Mucosa of gallbladder (tissue), 1 donor: Measurements from ENCODE around the gene EXOC4. TPM values are rescaled to one million over a fixed set of nuclear protein-coding genes. Genes with fewer than 3 reads are reported as not detected.
"Not testable (repeated sequence)": the region's sequence is repeated elsewhere in the genome, so short reads cannot be mapped to it uniquely, and the experiment has no call there.

Experiments used
- DNase-seq: peaks from one replicate; pipeline ENCODE4 v3.0.0-alpha.2; 2020; ENCODE audit warnings: low spot score
- total RNA-seq: library from RNA; stranded (reverse); gene quantifications from one replicate; pipeline ENCODE4 v1.2.1, GENCODE V29; 2021
- donor health status: DM: no; HTN: no; CAD: no.

Gene EXOC4
- total RNA-seq, 1 donor from 2014 or later = 71.3 TPM

- DNase-seq = no peak
These were observed 495.8 kb downstream of the EXOC4 start for GRCh38 chr7:133748443-133749407.

- DNase-seq = no peak
These were observed 497.4 kb downstream of the EXOC4 start for GRCh38 chr7:133750287-133750686.

- DNase-seq = no peak
These were observed 498.2 kb downstream of the EXOC4 start for GRCh38 chr7:133751079-133751478.

- DNase-seq = no peak
These were observed 500.6 kb downstream of the EXOC4 start for GRCh38 chr7:133753513-133753912.

- no peak for DNase-seq
These were observed 501.8 kb downstream of the EXOC4 start for GRCh38 chr7:133754708-133755107.

GRCh38 chr7:133755901-133756300 is 503.0 kb downstream of the EXOC4 start:
- DNase-seq = no peak

- DNase-seq = no peak
These were observed 508.6 kb downstream of the EXOC4 start for GRCh38 chr7:133761443-133761842.

GRCh38 chr7:133763076-133763640 is 510.3 kb downstream of the EXOC4 start:
- no peak for DNase-seq

GRCh38 chr7:133769668-133770067 is 516.8 kb downstream of the EXOC4 start:
- DNase-seq = no peak

- DNase-seq = no peak
These were observed 518.1 kb downstream of the EXOC4 start for GRCh38 chr7:133770863-133771492.

- no peak for DNase-seq
These were observed 519.0 kb downstream of the EXOC4 start for GRCh38 chr7:133771788-133772419.

- DNase-seq = no peak
These were observed 520.7 kb downstream of the EXOC4 start for GRCh38 chr7:133773601-133774000.

GRCh38 chr7:133775201-133775600 is 522.3 kb downstream of the EXOC4 start:
- DNase-seq = no peak

GRCh38 chr7:133776266-133776665 is 523.4 kb downstream of the EXOC4 start:
- DNase-seq = no peak

GRCh38 chr7:133777701-133778100 is 524.8 kb downstream of the EXOC4 start:
- no peak for DNase-seq

- DNase-seq = no peak
These were observed 525.6 kb downstream of the EXOC4 start for GRCh38 chr7:133778472-133778871.

GRCh38 chr7:133779538-133779937 is 526.7 kb downstream of the EXOC4 start:
- not testable (repeated sequence) for DNase-seq

GRCh38 chr7:133780912-133781311 is 528.0 kb downstream of the EXOC4 start:
- DNase-seq = no peak

GRCh38 chr7:133781486-133782090 is 528.7 kb downstream of the EXOC4 start:
- DNase-seq = no peak

GRCh38 chr7:133782470-133782869 is 529.6 kb downstream of the EXOC4 start:
- DNase-seq = no peak

- no peak for DNase-seq
These were observed 530.4 kb downstream of the EXOC4 start for GRCh38 chr7:133783276-133783675.
